ENCODE measurements around the gene PAX7.

DNA sequence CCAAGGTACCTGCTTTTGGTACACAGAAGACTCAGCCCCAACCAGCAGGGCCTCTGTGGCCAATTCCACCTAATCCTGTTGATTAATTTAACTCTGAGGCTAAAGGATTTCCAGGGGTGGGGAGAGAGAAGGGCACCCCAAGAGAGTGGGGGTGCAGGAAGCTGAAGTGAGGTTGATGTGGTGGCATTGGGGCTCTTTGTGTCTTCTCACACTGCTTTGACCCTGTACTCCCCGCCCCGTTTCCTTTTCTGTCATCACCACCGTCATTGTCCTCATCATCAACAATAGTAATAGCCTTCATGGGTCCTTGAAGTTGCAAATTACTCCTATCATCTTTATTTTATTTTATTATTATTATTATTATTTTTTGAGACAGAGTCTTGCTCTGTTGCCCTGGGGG, 55.9 kb downstream of the PAX7 start:
- TF ChIP-seq POLR2A (IDR thresholded peaks at IDR 0.05) (no peak), CTCF (IDR thresholded peaks at IDR 0.05) (no peak)
